Fibroblast of lung (primary cell): Measurements from ENCODE around the gene RIMS4. TPM values are rescaled to one million over a fixed set of nuclear protein-coding genes. Genes with fewer than 3 reads are reported as not detected.

Source experiments
- DNase-seq, 2 donors: peaks; one replicate each; pipeline versions ENCODE4 v3.0.0 to v3.0.0-alpha.2; 2010; ENCODE audit warnings: low read depth in 2 of 2
- H2AFZ ChIP-seq: 2 replicates; pipeline ENCODE4 v1.5.1; 2012; ENCODE audit warnings: low read length, control low read depth, inconsistent platforms
- H3K27ac ChIP-seq: 2 replicates; pipeline ENCODE4 v1.5.1; 2011; ENCODE audit warnings: low read length, control low read depth; ENCODE audit not compliant: insufficient read depth
- H3K27me3 ChIP-seq: 2 replicates; pipeline ENCODE4 v1.5.1; 2011; ENCODE audit warnings: mild to moderate bottlenecking, low read length; ENCODE audit not compliant: control insufficient read depth, insufficient read depth
- H3K36me3 ChIP-seq: 2 replicates; pipeline ENCODE4 v1.5.1; 2011; ENCODE audit warnings: low read length; ENCODE audit not compliant: control insufficient read depth, insufficient read depth
- H3K4me1 ChIP-seq: 2 replicates; pipeline ENCODE4 v1.5.1; 2011; ENCODE audit warnings: low read length; ENCODE audit not compliant: control insufficient read depth, insufficient read depth; ENCODE audit errors: extremely low read depth
- H3K4me2 ChIP-seq: 2 replicates; pipeline ENCODE4 v1.5.1; 2011; ENCODE audit warnings: low read length, control low read depth; ENCODE audit not compliant: insufficient read depth; ENCODE audit errors: extremely low read depth
- H3K4me3 ChIP-seq, 4 experiments: fragments of 200-600 bp in 1 of 4; sonication (generic) in 1 of 4; replicated peaks in 1 of 4; 2 replicates each; pipeline ENCODE4 v1.5.1; 2011 to 2016; ENCODE audit warnings: low read length in 4 of 4, low read depth in 3 of 4, mild to moderate bottlenecking in 3 of 4, control low read depth in 2 of 4, inconsistent platforms in 1 of 4, mixed read lengths in 1 of 4; ENCODE audit not compliant: insufficient read depth in 1 of 4; ENCODE audit errors: control extremely low read depth in 1 of 4
- H3K79me2 ChIP-seq: 2 replicates; pipeline ENCODE4 v1.5.1; 2012; ENCODE audit warnings: mild to moderate bottlenecking, low read length, inconsistent platforms; ENCODE audit not compliant: control insufficient read depth, insufficient read depth
- H3K9ac ChIP-seq: 2 replicates; pipeline ENCODE4 v1.5.1; 2011; ENCODE audit warnings: mild to moderate bottlenecking, low read length, control low read depth; ENCODE audit not compliant: insufficient read depth
- H3K9me3 ChIP-seq: 2 replicates; pipeline ENCODE4 v1.5.1; 2012; ENCODE audit warnings: low read depth, low read length; ENCODE audit not compliant: control insufficient read depth, insufficient read depth
- H4K20me1 ChIP-seq: 2 replicates; pipeline ENCODE4 v1.5.1; 2011; ENCODE audit warnings: low read length; ENCODE audit not compliant: control insufficient read depth, insufficient read depth; ENCODE audit errors: extremely low read depth
- CTCF ChIP-seq, 2 donors: IDR thresholded peaks in 1 of 2; conservative IDR thresholded peaks in 1 of 2; 1 replicate in 1 of 2; 2 replicates in 1 of 2; pipeline ENCODE4 v1.5.1; 2011 to 2012; ENCODE audit warnings: low read length in 2 of 2, control low read depth in 1 of 2, inconsistent platforms in 1 of 2, low read depth in 1 of 2, mild to moderate bottlenecking in 1 of 2
- EZH2 ChIP-seq: IDR thresholded peaks from 2 replicates; pipeline ENCODE4 v1.5.1; 2012; ENCODE audit warnings: low read length, control low read depth, mild to moderate bottlenecking; ENCODE audit errors: missing control alignments
- polyA plus RNA-seq, 2 donors: library from polyadenylated mRNA; depleted of rRNA in 1 of 2; stranded (reverse) in 1 of 2; unstranded in 1 of 2; fragments of >200 nt; gene quantifications; 2 replicates each; pipeline ENCODE4 v1.2.1, GENCODE V29; 2011 to 2012; ENCODE audit warnings: missing spikeins in 1 of 2
- total RNA-seq: library from RNA; depleted of rRNA; stranded (reverse); fragments of >200 nt; gene quantifications from 2 replicates; pipeline ENCODE4 v1.2.1, GENCODE V29; 2014

The RIMS4 gene
- total and polyA plus RNA-seq, 2 donors (not counting 1 experiment from before 2014, with no cell fraction given): under 0.01 to 0.03 TPM

- H4K20me1 ChIP-seq: no peaks in the 10 kb centered on the region
- peaks cover 3% of the 10 kb centered on the region for H3K4me1 ChIP-seq
- no peak overlapping the region for H2AFZ ChIP-seq
- no peaks in the 10 kb centered on the region for H3K79me2 ChIP-seq
- H3K9ac ChIP-seq: no peak overlapping the region
- H3K4me2 ChIP-seq: no peak overlapping the region
- peaks cover 2% of the 10 kb centered on the region for H3K27me3 ChIP-seq
- no peaks in the 10 kb centered on the region for H3K9me3 ChIP-seq
- no peak for DNase-seq
- TF ChIP-seq EZH2 (no peak), CTCF (conservative IDR thresholded peaks at IDR 0.05 in 1 of 2, IDR thresholded peaks at IDR 0.05 in 1 of 2; ENCODE audit: low read depth in 1 of 2, low read length in 2 of 2) (no peak)
- no peak overlapping the region for H3K4me3 ChIP-seq
- no peaks in the 10 kb centered on the region for H3K36me3 ChIP-seq
- no peak overlapping the region for H3K27ac ChIP-seq
These were observed 84.5 kb downstream of the RIMS4 start for GRCh38 chr20:44725837-44726236.

GRCh38 chr20:44724423-44725091, 85.8 kb downstream of the RIMS4 start:
- no peaks in the 10 kb centered on the region for H3K36me3 ChIP-seq
- no peak overlapping the region for H2AFZ ChIP-seq
- no peak overlapping the region for H3K9ac ChIP-seq
- H3K27me3 ChIP-seq: peaks cover 2% of the 10 kb centered on the region
- H4K20me1 ChIP-seq: no peaks in the 10 kb centered on the region
- peaks cover 14% of the 10 kb centered on the region for H3K4me1 ChIP-seq
- H3K4me3 ChIP-seq: no peak overlapping the region
- TF ChIP-seq CTCF (conservative IDR thresholded peaks at IDR 0.05 in 1 of 2, IDR thresholded peaks at IDR 0.05 in 1 of 2; ENCODE audit: low read depth in 1 of 2, low read length in 2 of 2): no peak
- no peak for TF ChIP-seq EZH2
- no peak overlapping the region for H3K4me2 ChIP-seq
- no peak for DNase-seq
- H3K9me3 ChIP-seq: no peaks in the 10 kb centered on the region
- H3K79me2 ChIP-seq: no peaks in the 10 kb centered on the region
- no peak overlapping the region for H3K27ac ChIP-seq

- H3K4me1 ChIP-seq: peaks cover 14% of the 10 kb centered on the region
- no peak overlapping the region for H2AFZ ChIP-seq
- no peaks in the 10 kb centered on the region for H3K79me2 ChIP-seq
- no peaks in the 10 kb centered on the region for H3K9me3 ChIP-seq
- no peak overlapping the region for H3K9ac ChIP-seq
- DNase-seq: no peak
- no peak overlapping the region for H3K4me3 ChIP-seq
- H4K20me1 ChIP-seq: no peaks in the 10 kb centered on the region
- peaks cover 2% of the 10 kb centered on the region for H3K27me3 ChIP-seq
- H3K36me3 ChIP-seq: no peaks in the 10 kb centered on the region
- no peak overlapping the region for H3K4me2 ChIP-seq
- H3K27ac ChIP-seq: no peak overlapping the region
- TF ChIP-seq CTCF (conservative IDR thresholded peaks at IDR 0.05 in 1 of 2, IDR thresholded peaks at IDR 0.05 in 1 of 2; ENCODE audit: low read depth in 1 of 2, low read length in 2 of 2) (no peak), EZH2 (no peak)
These were observed 86.5 kb downstream of the RIMS4 start for GRCh38 chr20:44723798-44724362.
